T-helper 1 cell treated with Interleukin-12 subunit alpha and Interleukin-12 subunit beta and Interleukin-4 antibody, amounts not matched to agents 30 μg/mL and 1 μg/mL, for 36 hours (primary cell): ENCODE results near the gene PTPRJ.
"Not testable (repeated sequence)": the region's sequence is repeated elsewhere in the genome, so short reads cannot be mapped to it uniquely, and the experiment has no call there.

Source experiments
- H3K27ac Mint-ChIP-seq: one replicate; pipeline ENCODE4 v1.8.0; 2021; ENCODE audit warnings: mild to moderate bottlenecking, mixed read lengths
- H3K27me3 Mint-ChIP-seq: one replicate; pipeline ENCODE4 v1.8.0; 2021; ENCODE audit warnings: low read depth, mixed read lengths
- H3K36me3 Mint-ChIP-seq: one replicate; pipeline ENCODE4 v1.8.0; 2021; ENCODE audit warnings: low read depth, mixed read lengths
- H3K4me1 Mint-ChIP-seq: one replicate; pipeline ENCODE4 v1.8.0; 2021; ENCODE audit warnings: low read depth, mixed read lengths
- H3K4me3 Mint-ChIP-seq: one replicate; pipeline ENCODE4 v1.8.0; 2021; ENCODE audit warnings: mild to moderate bottlenecking, moderate library complexity, mixed read lengths
- H3K9me3 Mint-ChIP-seq: one replicate; pipeline ENCODE4 v1.8.0; 2021; ENCODE audit warnings: mixed read lengths

The PTPRJ gene

DNA sequence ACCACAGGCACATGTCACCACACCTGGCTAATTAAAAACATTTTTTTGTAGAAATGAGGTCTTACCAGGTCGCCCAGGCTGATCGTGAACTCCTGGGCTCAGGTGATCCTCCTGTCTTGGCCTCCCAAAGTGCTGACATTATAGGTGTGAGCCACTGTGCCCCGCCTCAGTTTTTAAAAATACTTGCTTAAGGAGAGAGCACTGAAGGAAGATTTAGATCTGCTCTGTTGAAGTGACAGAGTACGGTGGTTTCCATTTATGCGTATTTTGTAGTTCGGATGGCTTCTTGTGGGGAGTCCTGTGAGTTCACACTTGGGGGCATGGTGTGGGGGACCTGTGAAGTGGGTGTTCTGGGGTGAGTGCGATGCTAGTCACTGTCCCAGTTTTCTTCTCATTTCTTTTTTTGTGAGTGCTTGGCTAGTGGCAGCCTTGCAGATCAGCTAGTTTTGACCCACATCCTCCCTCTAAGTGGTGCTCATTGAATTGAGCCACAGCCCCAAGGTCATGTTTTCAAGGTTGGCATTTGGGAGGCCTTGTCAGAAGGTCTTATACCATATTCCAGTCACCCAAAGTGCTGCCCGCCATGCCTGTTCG lies 31.5 kb downstream of the PTPRJ start:
- H3K36me3 Mint-ChIP-seq: peaks cover 29% of the 10 kb centered on the region
- H3K4me1 Mint-ChIP-seq: peaks cover 73% of the 10 kb centered on the region
- H3K9me3 Mint-ChIP-seq: no peaks in the 10 kb centered on the region
- peak overlapping the region; percentile 32 for H3K4me3 Mint-ChIP-seq
- H3K27me3 Mint-ChIP-seq: no peaks in the 10 kb centered on the region
- peak overlapping the region; percentile 93 for H3K27ac Mint-ChIP-seq

DNA sequence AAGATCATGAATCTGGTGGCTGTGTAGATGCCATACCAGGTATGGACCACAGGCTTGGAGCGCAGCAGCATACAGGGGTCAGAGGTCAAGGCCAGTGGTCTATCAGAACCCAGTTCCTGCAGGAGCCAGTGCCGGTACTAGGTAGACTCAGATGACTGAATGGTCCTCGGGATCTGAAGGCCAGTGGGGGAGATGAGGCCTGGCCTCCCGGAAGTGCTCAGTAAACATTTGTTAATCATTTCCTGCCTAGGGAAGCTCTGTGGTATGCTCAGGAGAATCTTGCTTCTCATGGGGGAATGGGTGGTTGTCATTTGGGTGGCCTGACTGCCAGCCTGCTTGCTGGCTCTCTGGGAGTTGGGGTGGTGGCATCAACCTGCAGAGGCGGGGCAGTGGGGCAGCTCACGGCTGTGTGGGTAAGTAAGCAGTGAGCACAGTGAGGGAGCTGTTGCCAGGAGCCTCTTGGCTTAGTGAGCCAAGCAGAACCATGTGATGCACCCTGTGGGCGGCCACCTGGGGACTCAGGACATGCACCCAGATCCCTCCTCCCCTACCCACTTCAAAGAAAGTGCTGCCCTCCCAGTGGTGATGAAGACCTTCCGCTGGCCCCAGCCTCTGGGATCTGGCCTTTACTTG lies 33.0 kb downstream of the PTPRJ start:
- Mint-ChIP-seq H3K4me3 (peak overlapping the region; percentile 62), H3K27ac (peak overlapping the region; percentile 93), H3K4me1 (peaks cover 81% of the 10 kb centered on the region), H3K36me3 (peaks cover 29% of the 10 kb centered on the region), H3K9me3 (no peaks in the 10 kb centered on the region), H3K27me3 (no peaks in the 10 kb centered on the region)

DNA sequence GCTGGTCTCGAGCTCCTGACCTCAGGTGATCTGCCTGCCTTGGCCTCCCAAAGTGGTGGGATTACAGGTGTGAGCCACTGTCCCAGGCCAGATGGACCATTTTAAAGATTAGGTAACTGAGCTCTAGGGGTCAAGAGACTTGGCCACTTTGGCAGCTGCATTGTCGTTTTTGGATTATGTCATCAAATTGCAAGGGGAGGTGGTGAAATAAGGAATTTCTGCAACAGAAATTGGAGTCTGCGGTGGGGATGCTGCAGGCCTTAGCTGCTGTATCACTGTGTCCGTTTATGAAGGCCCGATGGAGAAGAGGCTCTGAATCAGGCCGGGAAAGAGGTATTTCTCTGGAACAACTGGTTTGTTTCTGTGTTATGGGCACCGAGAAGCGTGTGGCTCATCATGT lies 34.6 kb downstream of the PTPRJ start:
- H3K4me3 Mint-ChIP-seq: no peak overlapping the region
- peaks cover 84% of the 10 kb centered on the region for H3K4me1 Mint-ChIP-seq
- peak overlapping the region; percentile 52 for H3K27ac Mint-ChIP-seq

DNA sequence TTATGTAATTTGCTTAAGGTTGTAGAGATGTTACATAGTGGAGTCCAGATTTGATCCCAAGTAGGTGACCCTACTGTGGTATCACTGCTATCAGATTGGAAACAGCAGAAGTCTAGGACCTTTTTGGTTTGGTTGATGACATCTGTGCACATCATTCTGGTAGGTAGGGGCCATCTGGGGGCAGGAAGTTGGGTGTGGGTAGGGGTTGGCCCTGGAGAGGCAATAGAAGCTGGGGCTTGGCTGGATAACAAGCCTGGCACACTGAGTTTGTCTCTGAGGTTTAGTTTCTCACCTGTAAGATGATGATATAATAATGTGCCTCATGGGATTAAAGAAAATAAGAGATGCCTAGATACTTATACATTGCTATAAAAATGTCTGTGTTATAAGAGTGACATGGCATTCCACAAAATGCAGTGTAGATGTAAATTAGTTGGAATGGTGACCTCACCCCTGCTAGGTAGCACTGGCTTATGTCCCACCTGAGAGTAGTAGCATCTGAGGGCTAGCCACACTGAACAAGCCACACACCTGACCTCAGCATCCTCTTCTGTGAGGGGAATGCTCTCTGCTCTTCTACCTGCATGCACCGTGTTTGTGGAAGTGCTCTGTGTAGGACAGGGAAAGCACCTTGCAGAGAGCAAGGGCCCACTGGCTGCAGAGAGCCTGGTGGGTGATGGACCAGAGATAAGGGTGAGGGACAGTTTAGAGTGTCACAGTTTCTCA lies 36.9 kb downstream of the PTPRJ start:
- Mint-ChIP-seq H3K27me3 (no peaks in the 10 kb centered on the region), H3K4me3 (peak overlapping the region; percentile 56), H3K27ac (peak overlapping the region; percentile 72), H3K9me3 (no peaks in the 10 kb centered on the region), H3K4me1 (peaks cover 82% of the 10 kb centered on the region), H3K36me3 (peaks cover 29% of the 10 kb centered on the region)

More for the DNA sequence above, 34.6 kb downstream of the PTPRJ start:
- Mint-ChIP-seq H3K36me3 (peaks cover 24% of the 10 kb centered on the region), H3K27me3 (no peaks in the 10 kb centered on the region), H3K9me3 (no peaks in the 10 kb centered on the region)

DNA sequence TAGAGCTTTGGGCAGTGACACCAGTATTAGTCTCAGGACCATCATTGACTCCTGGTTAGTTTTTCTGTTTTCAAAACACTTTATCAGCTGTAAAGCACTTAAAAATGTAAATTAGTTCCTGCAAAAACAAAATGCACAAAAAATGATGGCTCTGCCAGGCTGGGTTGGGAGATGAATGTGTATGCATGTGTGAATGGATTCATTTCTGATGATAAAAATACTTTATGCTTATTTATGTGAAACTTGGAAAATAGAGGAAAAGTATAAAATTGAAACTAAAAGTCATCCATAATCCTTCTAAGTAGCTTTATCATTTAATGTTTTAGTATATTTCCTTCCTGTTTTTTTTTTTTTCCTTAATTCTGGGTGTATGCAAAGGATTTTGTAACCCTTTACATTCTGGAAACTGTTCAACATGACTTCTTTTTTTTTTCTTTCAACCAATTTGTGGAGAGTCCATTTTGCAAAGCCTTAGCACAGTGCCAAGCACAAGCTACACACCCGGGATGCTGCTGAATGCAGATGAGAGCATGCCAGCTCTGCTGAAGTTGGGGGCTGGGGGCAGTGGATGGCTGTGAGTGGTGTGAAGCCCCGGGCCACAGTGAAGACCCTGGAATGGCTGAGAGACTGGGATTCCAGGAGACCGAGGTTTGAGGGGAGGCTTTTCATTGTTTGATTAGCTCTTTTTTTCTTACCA lies 37.6 kb downstream of the PTPRJ start:
- Mint-ChIP-seq H3K4me3 (peak overlapping the region; percentile 56), H3K9me3 (no peaks in the 10 kb centered on the region), H3K27me3 (no peaks in the 10 kb centered on the region), H3K36me3 (peaks cover 36% of the 10 kb centered on the region), H3K27ac (peak overlapping the region; percentile 72), H3K4me1 (peaks cover 82% of the 10 kb centered on the region)

DNA sequence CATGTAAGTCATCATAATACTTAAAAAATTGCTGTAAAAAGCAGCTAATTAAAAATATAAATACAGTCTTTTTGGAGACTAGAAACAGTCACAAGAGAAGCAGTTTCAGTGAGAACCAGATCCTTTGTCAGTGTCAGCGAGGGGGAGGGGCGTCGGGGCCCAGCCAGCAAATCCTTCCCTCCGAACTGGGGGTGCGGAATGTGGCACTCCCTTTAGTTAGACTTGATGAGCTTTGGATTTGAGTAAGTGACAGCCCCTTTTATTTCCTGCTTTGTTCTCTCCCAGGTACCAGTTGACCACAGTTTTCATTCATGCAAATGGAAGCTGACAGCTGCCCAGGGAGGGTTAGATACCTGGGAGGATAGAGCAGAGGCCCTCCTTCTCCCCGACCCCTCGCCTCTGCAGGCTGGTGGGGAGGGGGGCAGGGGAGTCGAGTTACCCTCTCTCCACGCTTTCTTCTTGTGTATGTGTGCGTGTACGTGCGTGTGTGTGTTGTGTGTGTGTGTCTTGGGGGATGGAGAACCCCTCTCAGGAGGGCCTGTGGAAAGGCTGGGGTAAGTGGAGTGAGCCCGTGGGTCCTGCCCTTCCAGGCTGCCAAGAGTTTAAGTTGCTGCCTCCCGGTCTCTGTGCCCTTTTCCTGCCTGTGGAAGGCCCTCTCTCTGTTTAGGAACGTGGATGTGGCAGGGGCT lies 38.3 kb downstream of the PTPRJ start:
- H3K9me3 Mint-ChIP-seq: no peaks in the 10 kb centered on the region
- peaks cover 35% of the 10 kb centered on the region for H3K36me3 Mint-ChIP-seq
- no peaks in the 10 kb centered on the region for H3K27me3 Mint-ChIP-seq
- H3K4me1 Mint-ChIP-seq: peaks cover 77% of the 10 kb centered on the region
- peak overlapping the region; percentile 72 for H3K27ac Mint-ChIP-seq
- H3K4me3 Mint-ChIP-seq: peak overlapping the region; percentile 14

DNA sequence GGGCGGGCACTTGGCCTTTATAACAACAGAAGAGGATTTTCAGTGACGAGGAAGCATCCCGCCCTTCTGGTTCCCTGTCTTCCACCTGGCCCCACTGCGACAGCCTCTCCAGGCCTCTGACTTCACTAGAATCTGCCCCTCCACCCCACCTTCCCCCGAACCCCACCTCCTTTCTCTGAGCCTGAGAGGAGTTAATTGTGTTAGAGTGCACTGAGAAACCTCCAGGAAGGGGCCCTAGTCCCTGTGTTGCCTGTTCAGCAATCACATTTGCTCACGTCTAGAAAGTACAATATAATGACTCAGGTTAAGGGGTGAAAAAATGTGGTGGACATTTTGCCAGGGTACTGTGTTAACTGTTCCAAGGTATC lies 38.8 kb downstream of the PTPRJ start:
- Mint-ChIP-seq H3K4me1 (peaks cover 72% of the 10 kb centered on the region), H3K27ac (peak overlapping the region; percentile 72), H3K27me3 (no peaks in the 10 kb centered on the region), H3K4me3 (peak overlapping the region; percentile 14), H3K36me3 (peaks cover 34% of the 10 kb centered on the region), H3K9me3 (no peaks in the 10 kb centered on the region)

DNA sequence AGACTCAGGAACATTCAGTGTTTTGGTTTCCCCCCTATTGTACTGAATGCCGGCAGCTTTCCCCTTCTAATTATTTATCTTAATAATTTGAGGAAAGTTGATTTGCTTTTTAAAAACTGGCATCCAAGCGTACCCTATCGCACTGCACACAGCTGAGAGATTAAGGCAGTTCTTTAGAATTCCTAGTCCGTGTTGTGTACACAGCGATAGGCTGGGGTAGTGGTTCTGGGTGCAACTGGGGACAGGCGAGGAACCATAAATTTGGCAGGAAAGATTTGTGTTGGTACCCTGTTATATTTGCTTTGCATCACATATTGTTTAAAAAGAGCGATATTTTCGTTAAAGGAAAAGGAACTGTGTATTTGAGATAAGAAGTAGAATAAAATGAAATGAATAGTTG lies 39.2 kb downstream of the PTPRJ start:
- H3K9me3 Mint-ChIP-seq: no peaks in the 10 kb centered on the region
- H3K4me1 Mint-ChIP-seq: peaks cover 75% of the 10 kb centered on the region
- no peak overlapping the region for H3K4me3 Mint-ChIP-seq
- H3K27me3 Mint-ChIP-seq: no peaks in the 10 kb centered on the region
- peak overlapping the region; percentile 72 for H3K27ac Mint-ChIP-seq
- peaks cover 38% of the 10 kb centered on the region for H3K36me3 Mint-ChIP-seq

DNA sequence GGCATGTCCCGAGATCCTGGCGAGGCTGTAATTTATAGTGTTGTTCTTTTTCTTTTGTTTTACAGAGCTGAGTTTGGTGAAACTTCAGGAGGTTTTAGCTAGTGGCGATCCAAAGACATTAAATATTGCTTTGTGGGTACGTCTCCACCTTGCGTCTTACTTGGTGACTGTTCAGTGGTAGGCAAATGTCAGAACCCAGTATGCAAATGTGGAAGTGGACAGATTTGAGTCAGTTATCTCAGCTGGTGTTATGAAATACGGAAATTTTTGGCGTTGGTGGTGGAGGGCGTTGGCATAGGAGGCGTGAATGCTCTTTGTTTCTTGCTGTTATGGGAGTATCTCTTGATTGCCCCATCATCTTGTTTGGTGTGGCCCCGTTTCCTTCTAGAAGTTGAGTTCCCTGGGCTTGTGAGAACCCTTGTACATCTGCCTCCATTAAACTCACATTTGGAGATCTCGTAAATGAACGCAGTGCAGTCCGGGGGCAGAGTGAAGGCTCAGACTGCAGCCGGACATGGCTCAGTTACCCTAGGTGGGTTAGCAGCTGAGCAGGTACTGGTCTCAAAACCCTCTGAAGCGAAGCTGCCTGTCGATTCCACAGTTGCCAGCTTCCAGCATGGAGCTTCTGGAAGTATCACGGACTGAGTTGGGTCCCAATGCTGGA lies 39.9 kb downstream of the PTPRJ start:
- peaks cover 35% of the 10 kb centered on the region for H3K36me3 Mint-ChIP-seq
- no peaks in the 10 kb centered on the region for H3K9me3 Mint-ChIP-seq
- H3K4me1 Mint-ChIP-seq: peaks cover 70% of the 10 kb centered on the region
- peak overlapping the region; percentile 72 for H3K27ac Mint-ChIP-seq
- peak overlapping the region; percentile 15 for H3K4me3 Mint-ChIP-seq
- no peaks in the 10 kb centered on the region for H3K27me3 Mint-ChIP-seq

DNA sequence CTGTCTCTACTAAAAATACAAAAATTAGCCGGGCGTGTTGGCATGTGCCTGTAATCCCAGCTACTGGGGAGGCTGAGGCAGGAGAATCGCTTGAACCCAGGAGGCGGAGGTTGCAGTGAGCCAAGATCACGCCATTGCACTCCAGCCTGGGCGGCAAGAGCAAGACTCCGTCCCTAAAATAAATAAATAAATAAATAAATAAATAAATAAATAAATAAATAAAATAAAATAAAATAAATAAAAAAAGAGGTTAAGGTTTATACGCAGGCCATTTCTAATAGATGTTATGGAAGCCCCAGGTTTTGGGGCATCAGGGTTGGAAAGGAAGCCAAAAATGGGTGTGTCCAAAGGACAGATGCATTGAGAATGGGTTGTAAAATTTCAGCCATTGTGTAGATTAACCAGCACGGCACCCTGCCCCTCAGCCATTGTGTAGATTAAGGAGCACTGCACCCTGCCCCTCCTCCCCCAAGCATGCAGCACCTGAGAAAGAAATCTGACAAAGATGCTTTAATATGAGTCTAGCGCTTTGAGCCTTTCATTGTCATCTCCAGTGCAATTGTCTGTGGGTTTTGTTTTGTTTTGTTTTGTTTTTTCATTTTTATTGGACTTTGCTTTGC lies 41.0 kb downstream of the PTPRJ start:
- Mint-ChIP-seq H3K4me1 (peaks cover 72% of the 10 kb centered on the region), H3K36me3 (peaks cover 35% of the 10 kb centered on the region)
- not testable (repeated sequence) for H3K27me3 Mint-ChIP-seq, H3K27ac Mint-ChIP-seq, H3K9me3 Mint-ChIP-seq, H3K4me3 Mint-ChIP-seq

DNA sequence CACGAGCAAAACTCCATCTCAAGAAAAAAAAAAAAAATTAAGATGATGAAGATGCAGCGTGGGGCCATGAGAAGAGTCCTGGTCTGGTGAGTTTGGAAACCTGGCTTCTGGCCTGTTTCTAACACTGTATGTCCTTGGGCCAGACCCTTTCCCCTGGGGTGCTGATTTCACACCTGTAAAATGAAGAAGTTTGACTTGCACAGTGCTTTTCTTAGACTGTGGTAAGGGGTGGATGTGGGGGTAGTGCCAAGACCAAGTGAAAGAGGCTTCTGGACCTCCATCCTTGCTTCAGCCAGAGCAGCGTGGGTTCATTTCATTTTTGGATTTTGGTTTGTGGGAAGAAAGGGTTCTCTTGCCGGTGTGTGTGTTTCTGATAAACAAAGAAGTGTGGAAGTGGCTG lies 42.1 kb downstream of the PTPRJ start:
- no peak overlapping the region for H3K4me3 Mint-ChIP-seq

DNA sequence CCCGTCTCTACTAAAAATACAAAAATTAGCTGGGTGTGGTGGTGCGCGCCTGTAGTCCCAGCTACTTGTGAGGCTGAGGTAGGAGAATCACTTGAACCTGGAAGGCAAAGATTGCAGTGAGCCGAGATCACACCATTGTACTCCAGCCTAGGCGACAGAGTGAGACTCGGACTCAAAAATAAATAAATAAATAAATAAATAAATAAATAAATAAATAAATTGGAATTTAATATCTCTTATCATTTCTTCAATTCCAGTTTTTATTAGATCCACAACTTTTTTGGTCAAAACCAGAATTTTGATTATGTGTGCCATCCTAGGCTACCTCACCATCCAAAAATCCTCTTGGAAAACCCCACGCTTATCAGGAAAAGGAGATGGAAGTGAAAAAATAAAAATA lies 43.2 kb downstream of the PTPRJ start:
- H3K4me3 Mint-ChIP-seq, H3K27ac Mint-ChIP-seq, H3K9me3 Mint-ChIP-seq, H3K27me3 Mint-ChIP-seq: not testable (repeated sequence)
- peaks cover 32% of the 10 kb centered on the region for H3K36me3 Mint-ChIP-seq
- H3K4me1 Mint-ChIP-seq: peaks cover 59% of the 10 kb centered on the region

More for the DNA sequence above, 42.1 kb downstream of the PTPRJ start:
- H3K27me3 Mint-ChIP-seq: no peaks in the 10 kb centered on the region
- peak overlapping the region; percentile 50 for H3K27ac Mint-ChIP-seq
- peaks cover 63% of the 10 kb centered on the region for H3K4me1 Mint-ChIP-seq
- no peaks in the 10 kb centered on the region for H3K9me3 Mint-ChIP-seq
- H3K36me3 Mint-ChIP-seq: peaks cover 31% of the 10 kb centered on the region

DNA sequence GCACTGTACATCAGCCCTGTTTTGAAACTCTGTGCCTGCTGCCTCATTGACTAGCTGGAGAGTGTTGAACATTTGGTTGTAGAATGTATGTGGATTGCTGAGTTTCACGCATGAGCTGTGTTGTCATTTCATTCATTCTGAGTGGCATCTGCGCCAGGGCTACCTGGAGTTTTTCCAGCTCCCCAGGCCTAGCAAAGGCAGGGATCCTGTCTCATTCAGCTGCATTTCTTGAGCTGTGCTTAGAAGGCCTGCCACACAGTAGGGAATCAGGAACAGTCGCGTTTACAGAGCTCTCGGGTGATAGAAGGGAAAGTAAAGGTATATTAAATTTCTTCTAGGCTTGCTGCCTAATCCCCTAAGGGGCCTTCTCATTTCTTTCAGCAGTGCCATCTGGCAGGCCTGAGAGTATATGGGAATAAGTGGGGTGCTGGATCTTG lies 44.3 kb downstream of the PTPRJ start:
- Mint-ChIP-seq H3K36me3 (peaks cover 32% of the 10 kb centered on the region), H3K4me3 (no peak overlapping the region), H3K4me1 (peaks cover 58% of the 10 kb centered on the region), H3K27me3 (no peaks in the 10 kb centered on the region), H3K9me3 (no peaks in the 10 kb centered on the region), H3K27ac (peak overlapping the region; percentile 34)
